GM21717 (cell line): ENCODE results near the gene RACGAP1.
A peak's percentile ranks its signal among the peaks of the same experiment; 100 is the strongest.

ENCODE experiments used
- ATAC-seq: cut with Tn5 transposase; IDR thresholded peaks from one replicate; pipeline ENCODE4 v1.9.1; 2021; ENCODE audit warnings: mild to moderate bottlenecking, moderate library complexity; ENCODE audit not compliant: unreplicated experiment

RACGAP1 gene

GRCh38 chr12:50025187-50026059, at the start of gene RACGAP1:
Gene RACGAP1 (minus strand): TSS chr12:50025494. CDS start chr12:50016715, 8,779 bp downstream.
- ATAC-seq = peak; percentile 90

GRCh38 chr12:50073712-50074111, 48.4 kb upstream of the RACGAP1 start:
- ATAC-seq = no peak

- ATAC-seq = no peak
These were observed 47.9 kb upstream of the RACGAP1 start for GRCh38 chr12:50073206-50073605.

- ATAC-seq = no peak
These were observed 47.1 kb upstream of the RACGAP1 start for GRCh38 chr12:50072198-50072907.

- ATAC-seq = no peak
These were observed 45.2 kb upstream of the RACGAP1 start for GRCh38 chr12:50070314-50071060.

GRCh38 chr12:50069539-50069938, 44.2 kb upstream of the RACGAP1 start:
- no peak for ATAC-seq

- no peak for ATAC-seq
These were observed 43.8 kb upstream of the RACGAP1 start for GRCh38 chr12:50069069-50069468.

- ATAC-seq = no peak
These were observed 41.1 kb upstream of the RACGAP1 start for GRCh38 chr12:50066402-50066801.

GRCh38 chr12:50065726-50066310, 40.5 kb upstream of the RACGAP1 start:
- ATAC-seq = no peak

GRCh38 chr12:50062728-50063460, 37.6 kb upstream of the RACGAP1 start:
- ATAC-seq = no peak

GRCh38 chr12:50061946-50062686, 36.8 kb upstream of the RACGAP1 start:
- no peak for ATAC-seq

- ATAC-seq = no peak
These were observed 35.9 kb upstream of the RACGAP1 start for GRCh38 chr12:50061171-50061570.

- ATAC-seq = no peak
These were observed 34.8 kb upstream of the RACGAP1 start for GRCh38 chr12:50060120-50060468.

- ATAC-seq = no peak
These were observed 34.3 kb upstream of the RACGAP1 start for GRCh38 chr12:50059440-50060119.

GRCh38 chr12:50058743-50059312, 33.5 kb upstream of the RACGAP1 start:
- no peak for ATAC-seq

- no peak for ATAC-seq
These were observed 32.8 kb upstream of the RACGAP1 start for GRCh38 chr12:50057896-50058670.

GRCh38 chr12:50057000-50057841, 31.9 kb upstream of the RACGAP1 start, which contains the start of gene ASIC1:
Gene ASIC1 (plus strand): TSS chr12:50057596. CDS start chr12:50058767, 1,171 bp downstream.
- ATAC-seq = no peak
